Adrenal gland (tissue), 5 donors: ENCODE measurements around the gene PDIA5.

Source experiments
- POLR2A ChIP-seq, 2 donors: fragments of 450-650 bp; IDR thresholded peaks; one replicate each; pipeline ENCODE4 v1.6.1; 2017; ENCODE audit warnings: antibody characterized with exemption in 2 of 2, mild to moderate bottlenecking in 2 of 2, moderate library complexity in 1 of 2
- TF ChIP-seq, protein P1 (sequence below), 6 experiments: fragments of 450-650 bp in 4 of 6; fragments of 200-600 bp in 2 of 6; sonication (generic) in 1 of 6; IDR thresholded peaks; 1 replicate in 5 of 6; 2 replicates in 1 of 6; pipeline versions ENCODE4 v1.5.1 to v1.8.0; 2016 to 2021; ENCODE audit warnings: antibody characterized with exemption in 6 of 6, mild to moderate bottlenecking in 2 of 6, moderate library complexity in 1 of 6
- donor health status: DM: no; HTN: no; CAD: no.

DNA sequence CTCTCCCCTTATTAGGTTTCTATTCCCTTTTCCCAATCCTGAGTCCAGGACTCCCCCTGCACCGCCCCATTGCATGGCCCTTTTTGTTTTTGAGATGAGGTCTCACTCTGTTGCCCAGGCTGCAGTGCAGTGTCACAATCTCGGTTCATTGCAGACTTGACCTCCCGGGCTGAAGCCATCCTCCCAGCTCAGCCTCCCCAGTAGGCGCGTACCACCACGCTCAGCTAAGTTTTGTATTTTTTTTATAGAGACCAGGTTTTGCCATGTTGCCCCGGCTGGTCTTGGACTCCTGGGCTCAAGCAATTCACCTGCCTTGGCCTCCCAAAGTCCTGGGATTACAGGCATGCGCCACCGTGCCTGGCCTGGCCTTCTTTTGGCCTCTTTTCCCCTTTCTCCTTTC is 29.3 kb downstream of the PDIA5 start:
- TF ChIP-seq, protein P1, sequence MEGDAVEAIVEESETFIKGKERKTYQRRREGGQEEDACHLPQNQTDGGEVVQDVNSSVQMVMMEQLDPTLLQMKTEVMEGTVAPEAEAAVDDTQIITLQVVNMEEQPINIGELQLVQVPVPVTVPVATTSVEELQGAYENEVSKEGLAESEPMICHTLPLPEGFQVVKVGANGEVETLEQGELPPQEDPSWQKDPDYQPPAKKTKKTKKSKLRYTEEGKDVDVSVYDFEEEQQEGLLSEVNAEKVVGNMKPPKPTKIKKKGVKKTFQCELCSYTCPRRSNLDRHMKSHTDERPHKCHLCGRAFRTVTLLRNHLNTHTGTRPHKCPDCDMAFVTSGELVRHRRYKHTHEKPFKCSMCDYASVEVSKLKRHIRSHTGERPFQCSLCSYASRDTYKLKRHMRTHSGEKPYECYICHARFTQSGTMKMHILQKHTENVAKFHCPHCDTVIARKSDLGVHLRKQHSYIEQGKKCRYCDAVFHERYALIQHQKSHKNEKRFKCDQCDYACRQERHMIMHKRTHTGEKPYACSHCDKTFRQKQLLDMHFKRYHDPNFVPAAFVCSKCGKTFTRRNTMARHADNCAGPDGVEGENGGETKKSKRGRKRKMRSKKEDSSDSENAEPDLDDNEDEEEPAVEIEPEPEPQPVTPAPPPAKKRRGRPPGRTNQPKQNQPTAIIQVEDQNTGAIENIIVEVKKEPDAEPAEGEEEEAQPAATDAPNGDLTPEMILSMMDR (IDR thresholded peaks at IDR 0.05) = no peak
- TF ChIP-seq POLR2A (IDR thresholded peaks at IDR 0.05) = no peak
